Cortex of kidney (tissue), 1 donor: ENCODE data around the gene MBD5.

Experiments
- DNase-seq: peaks from one replicate; lab custom pipeline; 2025; lab: John Stamatoyannopoulos, UW

The MBD5 gene

DNA sequence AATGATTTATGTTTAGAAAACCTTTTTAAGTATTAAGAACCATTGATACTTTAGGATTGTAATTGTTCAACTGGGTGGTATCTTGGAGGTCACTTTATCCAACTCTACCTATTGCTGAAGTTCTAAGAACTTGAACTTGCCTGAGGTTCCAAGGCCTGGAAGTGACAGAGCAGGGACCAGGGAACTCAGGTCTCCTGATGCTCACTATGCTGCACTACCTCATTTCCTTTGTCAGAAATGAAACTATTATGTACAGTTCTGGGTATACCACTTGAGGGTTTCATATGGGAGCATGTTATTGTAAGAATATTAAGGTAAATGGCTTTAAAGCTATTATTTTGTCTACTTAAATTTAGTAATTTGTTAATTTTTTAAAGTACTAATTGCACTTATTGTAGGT, 3.0 kb downstream of the MBD5 start:
- DNase-seq, result no peak

- DNase-seq, result no peak
Observed at GRCh38 chr2:148026573-148026972, 5.7 kb downstream of the MBD5 start.

DNA sequence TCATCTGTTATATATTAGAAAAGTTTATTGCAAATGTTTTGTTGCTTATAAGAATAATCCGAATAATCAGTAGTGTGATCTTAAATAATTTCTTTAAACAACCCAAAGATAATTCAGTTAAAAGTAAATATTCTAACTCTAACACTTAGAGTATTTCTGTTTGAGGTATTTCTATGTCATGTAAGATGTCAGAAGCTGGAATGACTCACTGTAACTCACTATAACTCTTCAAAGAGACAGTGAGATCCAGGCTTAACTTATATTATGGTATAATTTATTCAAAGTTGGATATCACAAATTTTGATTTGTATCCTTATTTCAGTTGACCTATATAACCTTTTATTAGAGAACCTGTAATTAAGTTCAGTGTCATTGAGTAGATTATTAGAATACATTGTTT, 6.9 kb downstream of the MBD5 start:
- no peak for DNase-seq

- no peak for DNase-seq
Observed at GRCh38 chr2:148028781-148029180, 7.9 kb downstream of the MBD5 start.

DNA sequence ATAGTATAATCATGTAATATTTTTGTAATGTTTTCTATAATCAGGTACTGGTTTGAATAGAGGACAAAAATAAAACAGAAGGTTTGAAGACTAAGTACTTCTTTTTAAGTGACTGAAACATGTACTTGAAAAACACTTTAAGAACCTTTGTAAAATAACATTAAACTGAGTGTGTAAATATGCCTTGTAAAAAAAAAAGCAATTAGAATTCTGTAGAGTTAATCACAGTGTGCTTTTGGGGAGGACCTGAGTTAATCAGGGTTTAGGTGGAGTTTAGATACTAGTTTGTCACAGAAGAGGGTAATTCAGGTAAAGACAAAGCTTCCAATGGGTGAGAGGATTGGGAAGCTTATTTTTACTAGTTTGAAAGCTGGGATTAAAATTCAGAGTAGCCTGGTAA, 10.3 kb downstream of the MBD5 start:
- DNase-seq, result no peak

DNA sequence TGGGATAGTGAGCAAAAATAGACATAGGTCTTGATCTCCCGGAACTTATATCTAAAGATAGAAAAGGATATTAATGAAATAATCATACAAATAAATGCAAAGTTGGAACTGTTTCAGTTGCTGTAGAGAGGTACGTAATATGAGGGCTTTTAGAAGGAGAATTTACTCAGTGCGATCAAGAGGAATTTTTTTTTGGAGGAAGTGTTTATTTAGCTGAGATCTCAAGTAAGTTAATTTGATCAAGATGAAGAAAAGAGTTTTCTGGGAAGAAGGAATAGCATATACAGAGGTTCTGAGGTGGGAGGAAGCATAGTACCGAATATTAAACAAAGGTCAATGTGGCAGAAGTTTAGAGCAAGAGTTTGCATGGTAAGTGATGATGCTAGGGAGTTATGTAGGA, 11.3 kb downstream of the MBD5 start:
- no peak for DNase-seq

DNA sequence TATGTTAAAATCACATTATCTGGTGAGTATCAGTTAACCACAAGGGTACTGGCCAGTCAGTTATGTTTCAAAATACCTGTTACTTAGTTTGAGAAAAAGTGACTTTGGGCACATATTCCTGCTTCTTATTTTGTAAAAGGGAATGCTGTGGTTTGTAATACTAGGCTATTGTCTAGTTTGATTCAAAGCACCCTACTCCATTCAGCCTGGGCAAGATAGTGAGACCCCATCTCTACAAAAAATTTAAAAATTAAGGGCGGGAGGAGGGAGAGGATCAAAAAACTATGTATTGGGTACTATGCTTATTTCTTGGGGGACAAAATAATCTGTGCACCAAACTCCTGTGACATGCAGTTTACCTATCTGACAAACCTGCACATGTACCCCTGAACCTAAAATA, 18.9 kb downstream of the MBD5 start:
- DNase-seq, result no peak

GRCh38 chr2:148042219-148042618, 21.3 kb downstream of the MBD5 start:
- no peak for DNase-seq

DNA sequence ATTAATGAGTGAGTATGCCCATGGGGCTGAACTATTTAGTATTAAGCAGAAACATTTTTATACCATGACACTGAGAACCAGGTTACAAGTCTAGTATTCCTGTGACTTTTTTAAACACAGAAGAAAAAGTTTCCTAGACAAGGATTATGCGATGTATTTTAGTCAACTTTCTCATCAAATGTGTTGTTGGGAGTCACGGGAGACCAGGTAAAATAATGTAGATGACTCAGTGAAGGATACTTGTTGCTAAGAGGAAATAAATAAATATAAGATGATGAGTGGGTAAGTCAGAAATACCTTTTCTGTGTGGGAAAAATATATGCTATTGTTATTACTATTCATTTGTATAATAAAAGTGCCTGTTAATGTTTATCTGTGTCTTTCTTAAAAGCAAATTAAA, 23.4 kb downstream of the MBD5 start:
- no peak for DNase-seq

DNA sequence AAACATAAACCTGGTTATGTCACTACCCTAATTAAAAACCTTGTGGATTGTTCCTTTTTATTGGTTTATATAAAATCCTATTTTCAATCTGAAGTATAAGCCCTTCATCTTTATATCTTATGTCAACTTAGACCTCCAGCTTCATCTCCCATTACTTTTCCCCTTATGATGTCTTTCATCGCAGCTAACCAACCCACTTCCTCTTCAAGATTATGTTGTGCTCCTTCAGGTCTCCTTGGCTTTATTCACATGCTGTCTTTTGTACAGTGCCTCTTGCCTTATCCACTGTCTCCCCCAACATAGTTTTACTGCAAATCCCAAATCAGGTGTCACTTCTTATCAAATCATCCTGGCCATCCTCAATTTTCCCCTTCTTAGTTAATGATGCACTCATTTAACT, 25.9 kb downstream of the MBD5 start:
- no peak for DNase-seq

DNA sequence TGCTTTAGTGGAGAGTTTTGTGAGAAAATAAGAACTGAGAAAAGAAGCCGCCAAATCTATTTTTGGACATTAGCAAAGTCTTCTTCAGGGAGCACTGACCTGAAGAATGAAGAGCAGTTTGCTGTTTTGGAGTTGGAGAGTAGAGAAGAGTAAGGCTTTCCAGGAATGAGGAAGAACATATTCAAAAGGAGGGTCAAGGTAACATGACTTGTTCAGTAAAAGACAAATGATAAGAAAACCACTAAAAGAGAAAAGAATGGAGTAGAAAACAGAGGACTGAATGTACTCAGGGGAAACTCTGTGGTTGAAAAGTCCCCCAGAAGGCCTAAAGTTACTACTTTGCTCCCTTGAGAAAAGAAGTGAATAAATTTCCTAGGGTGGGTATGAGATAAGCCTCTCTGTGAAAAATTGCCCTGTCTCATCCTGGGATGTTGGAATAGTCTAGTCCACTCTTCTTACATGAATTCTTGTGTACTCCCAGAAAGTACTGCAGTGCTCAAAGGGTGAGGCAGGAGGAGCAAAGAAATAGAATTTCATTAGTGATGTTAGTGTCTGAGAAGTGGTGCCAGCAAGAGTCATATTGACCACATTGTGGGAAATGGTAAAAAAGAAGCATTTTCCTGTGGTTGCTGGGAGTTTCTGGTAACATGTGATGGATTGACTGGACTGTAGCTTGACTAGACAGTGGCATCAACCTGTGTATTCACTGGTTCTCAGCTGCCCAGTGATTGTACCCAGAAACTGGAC, 27.8 kb downstream of the MBD5 start:
- DNase-seq, result no peak

GRCh38 chr2:148049284-148049683, 28.4 kb downstream of the MBD5 start:
- no peak for DNase-seq

GRCh38 chr2:148052687-148053086, 31.8 kb downstream of the MBD5 start:
- DNase-seq, result no peak

DNA sequence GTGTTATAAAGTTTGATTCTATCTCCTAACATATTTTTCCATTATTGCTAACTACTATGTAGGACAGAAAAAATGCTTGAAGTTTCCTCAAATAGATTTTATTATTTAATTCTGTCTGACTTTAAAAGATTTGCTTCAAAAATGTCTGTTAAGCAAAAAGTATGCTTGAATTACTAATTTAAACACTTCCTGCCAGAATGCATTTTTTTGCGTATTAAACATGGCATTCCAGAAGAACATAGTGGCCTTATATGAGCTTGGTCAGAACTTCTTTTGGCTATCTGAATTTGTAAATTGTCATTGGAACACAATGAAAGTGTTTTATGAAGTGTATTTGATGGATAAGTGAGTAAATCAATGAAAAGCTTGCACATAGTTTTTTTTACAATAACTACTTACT, 37.8 kb downstream of the MBD5 start:
- no peak for DNase-seq

- DNase-seq, result no peak
Observed at GRCh38 chr2:148063633-148064032, 42.7 kb downstream of the MBD5 start.

DNA sequence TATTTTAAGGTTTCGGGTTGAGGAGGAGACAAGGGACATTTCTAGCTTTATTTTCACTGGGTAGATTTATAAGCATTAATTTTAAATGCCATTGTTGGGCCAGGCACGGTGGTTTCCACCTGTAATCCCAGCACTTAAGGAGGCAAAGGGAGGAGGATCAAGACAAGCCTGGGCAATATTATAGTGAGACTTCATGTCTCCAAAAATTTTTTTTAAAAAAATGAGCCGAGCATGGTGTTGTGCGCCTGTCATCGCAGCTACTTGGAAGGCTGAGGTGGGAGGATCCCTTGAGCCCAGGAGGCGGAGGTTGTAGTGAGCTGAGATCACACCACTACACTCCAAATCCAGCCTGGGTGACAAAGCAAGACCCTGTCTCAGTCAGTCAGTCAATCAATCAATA, 45.0 kb downstream of the MBD5 start:
- no peak for DNase-seq

GRCh38 chr2:148067801-148068200, 46.9 kb downstream of the MBD5 start:
- DNase-seq, result no peak

- no peak for DNase-seq
Observed at GRCh38 chr2:148071351-148071750, 50.5 kb downstream of the MBD5 start.

- DNase-seq, result no peak
Observed at GRCh38 chr2:148096012-148096411, 75.1 kb downstream of the MBD5 start.

DNA sequence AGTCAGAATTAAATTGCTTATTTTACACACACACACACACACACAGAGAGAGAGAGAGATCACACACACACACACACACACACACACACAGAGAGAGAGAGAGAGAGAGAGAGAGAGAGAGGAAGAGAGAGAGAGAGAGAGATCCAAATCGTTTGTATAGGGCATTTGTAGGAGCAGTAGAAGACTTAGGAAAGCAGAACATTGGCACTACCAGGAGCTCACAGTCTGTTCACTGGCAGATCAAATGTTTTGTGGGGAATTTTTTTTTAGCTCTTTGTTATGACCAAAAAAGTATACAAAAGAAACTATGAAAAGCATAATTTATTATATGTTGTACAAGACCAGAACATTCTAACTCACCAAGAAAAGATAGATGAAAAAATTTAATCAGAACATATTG, 81.8 kb downstream of the MBD5 start:
- DNase-seq, result no peak

DNA sequence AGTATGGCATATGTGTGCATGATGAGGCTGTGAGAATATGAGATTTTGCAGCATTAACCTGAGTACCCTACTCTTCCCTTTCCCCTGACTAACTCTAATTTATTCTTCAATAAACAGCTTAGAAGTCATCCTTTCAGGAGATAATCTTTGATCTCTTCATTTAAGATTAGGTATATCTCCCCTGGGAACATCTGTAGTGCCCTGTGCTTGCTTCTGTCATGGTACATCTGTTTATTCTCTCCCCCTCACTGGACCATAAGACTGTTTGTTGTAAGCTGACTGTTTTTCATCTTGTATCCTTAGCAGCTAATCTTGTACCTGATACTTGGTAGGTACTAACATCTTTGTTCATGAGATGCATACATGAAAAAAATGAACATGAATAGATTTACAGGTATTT, 83.1 kb downstream of the MBD5 start:
- no peak for DNase-seq

- no peak for DNase-seq
Observed at GRCh38 chr2:148106331-148106730, 85.4 kb downstream of the MBD5 start.

GRCh38 chr2:148108385-148108784, 87.5 kb downstream of the MBD5 start:
- DNase-seq, result no peak

DNA sequence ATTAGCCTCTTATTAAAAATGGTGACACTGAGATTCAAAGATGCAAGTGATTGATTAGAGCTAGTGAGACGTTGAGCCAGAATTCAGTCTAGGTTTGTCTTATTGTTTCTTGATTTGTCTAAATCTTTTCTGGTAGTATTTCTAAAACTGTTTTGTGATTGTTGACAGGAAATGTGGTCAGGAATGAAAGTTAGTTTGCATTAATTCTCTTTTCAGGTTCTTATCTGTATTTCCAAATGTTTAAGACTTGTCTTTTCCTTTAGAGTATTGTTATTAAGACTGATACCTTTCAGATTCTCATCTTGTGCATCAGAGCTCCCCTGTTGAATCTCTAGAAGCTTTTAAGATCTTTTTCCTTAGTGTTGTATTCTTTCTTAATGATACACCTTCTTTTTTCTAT, 89.3 kb downstream of the MBD5 start:
- DNase-seq, result no peak

DNA sequence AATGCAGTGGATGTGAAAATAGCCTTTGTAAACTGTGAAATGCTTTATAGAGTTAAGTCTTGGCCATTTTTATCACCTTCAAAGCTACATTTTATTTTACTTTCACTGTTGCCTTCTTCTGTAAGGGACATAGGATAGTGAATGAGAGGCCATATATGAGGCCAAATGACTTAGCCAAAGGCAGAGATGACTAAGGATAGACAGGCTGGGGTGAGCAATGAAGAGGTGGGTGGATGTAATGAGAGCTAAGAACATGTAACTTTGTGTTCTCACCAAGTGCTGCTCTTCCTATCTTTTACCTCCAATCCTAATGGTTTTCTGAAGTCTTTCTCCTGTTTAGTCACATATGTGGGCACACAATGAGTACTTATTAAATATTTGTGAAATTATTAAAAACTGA, 101.9 kb downstream of the MBD5 start:
- DNase-seq, result no peak
